Measurements from ENCODE around the gene COG3. TPM values are rescaled to one million over a fixed set of nuclear protein-coding genes. Genes with fewer than 3 reads are reported as not detected.

COG3 gene
- total RNA-seq, 4 donors from 2014 or later: 38.2 to 103 (median 58.5) TPM

GRCh38 chr13:45496942-45497341 is 32.2 kb downstream of the COG3 start:
- Histone ChIP-seq H3K9me3 (no peaks in the 10 kb centered on the region), H3K27me3 (no peaks in the 10 kb centered on the region), H3K36me3 (peaks cover 0 to 50% (median 21%) of the 10 kb centered on the region in 4 donors), H3K27ac (no peak overlapping the region), H3K4me3 (no peak overlapping the region), H3K4me1 (no peaks in the 10 kb centered on the region)
- WGBS, 2 donors (ENCODE audit: low coverage in 1 of 2): 85 to 86% methylated on average over 7 of the region's 7 CpGs
- DNase-seq: no peak
- intact Hi-C loops (cut with DNase I; ENCODE audit: low total_unique reads) (no loop called here), in situ Hi-C loops (cut with MboI; ENCODE audit: low pct_ligation_motif_present in 1 of 4, low pct_unique_long_range_greater_than_20kb in 1 of 4, low sequenced_read_pairs in 3 of 4) (loop anchor here in 2 of 4 donors (25.0 kb wide), 1 partner anchor 135 kb away; no protein-coding TSS in a partner anchor)
- TF ChIP-seq POLR2AphosphoS5 (IDR thresholded peaks at IDR 0.05) (no peak), POLR2A (IDR thresholded peaks at IDR 0.05) (no peak), EP300 (IDR thresholded peaks at IDR 0.05; ENCODE audit: low read depth) (no peak), CTCF (IDR thresholded peaks at IDR 0.05) (no peak)

- intact Hi-C loops (cut with DNase I; ENCODE audit: low total_unique reads) (no loop called here), in situ Hi-C loops (cut with MboI; ENCODE audit: low pct_ligation_motif_present in 1 of 4, low pct_unique_long_range_greater_than_20kb in 1 of 4, low sequenced_read_pairs in 3 of 4) (loop anchor here in 1 of 4 donors (25.0 kb wide), 1 partner anchor 487 kb away; no protein-coding TSS in a partner anchor)
- Histone ChIP-seq H3K4me1 (no peaks in the 10 kb centered on the region), H3K36me3 (peaks cover 0 to 54% (median 27%) of the 10 kb centered on the region in 4 donors), H3K27ac (no peak overlapping the region), H3K27me3 (no peaks in the 10 kb centered on the region), H3K9me3 (no peaks in the 10 kb centered on the region), H3K4me3 (no peak overlapping the region)
- TF ChIP-seq EP300 (IDR thresholded peaks at IDR 0.05; ENCODE audit: low read depth) (no peak), POLR2AphosphoS5 (IDR thresholded peaks at IDR 0.05) (no peak), POLR2A (IDR thresholded peaks at IDR 0.05) (no peak), CTCF (IDR thresholded peaks at IDR 0.05) (no peak)
- no peak for DNase-seq
- WGBS, 2 donors (ENCODE audit: low coverage in 1 of 2): 56 to 64% methylated on average over 3 to 4 of the region's 4 CpGs
Measured at GRCh38 chr13:45500492-45501174, 35.9 kb downstream of the COG3 start.

DNA sequence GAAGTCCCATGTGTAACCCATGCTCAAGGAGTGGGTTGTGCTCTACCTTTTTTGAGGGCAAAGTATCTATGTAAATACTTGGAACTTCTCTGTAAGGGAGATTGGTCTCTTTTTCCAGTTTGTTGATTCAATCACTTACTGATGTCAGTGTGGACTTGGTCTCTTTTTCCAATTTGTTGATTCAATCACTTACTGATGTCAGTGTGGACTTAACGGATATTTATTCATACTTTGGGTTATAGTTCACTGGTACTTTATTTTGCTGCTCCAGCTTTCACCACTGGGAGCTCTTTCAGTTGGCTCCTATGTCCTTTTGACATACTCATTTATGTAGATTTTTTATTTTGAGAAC is 36.4 kb downstream of the COG3 start:
- peaks cover 0 to 58% (median 26%) of the 10 kb centered on the region in 4 donors for H3K36me3 ChIP-seq
- H3K27me3 ChIP-seq: no peaks in the 10 kb centered on the region
- H3K9me3 ChIP-seq: no peaks in the 10 kb centered on the region
- intact Hi-C loops (cut with DNase I; ENCODE audit: low total_unique reads): no loop called here
- H3K27ac ChIP-seq: no peak overlapping the region
- no peaks in the 10 kb centered on the region for H3K4me1 ChIP-seq
- H3K4me3 ChIP-seq: no peak overlapping the region
- in situ Hi-C loops (cut with MboI; ENCODE audit: low pct_ligation_motif_present in 1 of 4, low pct_unique_long_range_greater_than_20kb in 1 of 4, low sequenced_read_pairs in 3 of 4): loop anchor here in 1 of 4 donors (25.0 kb wide), 1 partner anchor 486 kb away; no protein-coding TSS in a partner anchor
- WGBS, 2 donors (ENCODE audit: low coverage in 1 of 2): 76 to 83% methylated on average over 1 of the region's 1 CpG
- no peak for DNase-seq
- TF ChIP-seq POLR2AphosphoS5 (IDR thresholded peaks at IDR 0.05): no peak
- TF ChIP-seq CTCF (IDR thresholded peaks at IDR 0.05): no peak
- no peak for TF ChIP-seq POLR2A (IDR thresholded peaks at IDR 0.05)
- TF ChIP-seq EP300 (IDR thresholded peaks at IDR 0.05; ENCODE audit: low read depth): no peak

GRCh38 chr13:45503658-45504057 is 38.9 kb downstream of the COG3 start:
- no peaks in the 10 kb centered on the region for H3K9me3 ChIP-seq
- intact Hi-C loops (cut with DNase I; ENCODE audit: low total_unique reads) (no loop called here), in situ Hi-C loops (cut with MboI; ENCODE audit: low pct_ligation_motif_present in 1 of 4, low pct_unique_long_range_greater_than_20kb in 1 of 4, low sequenced_read_pairs in 3 of 4) (loop anchor here in 1 of 4 donors (25.0 kb wide), 1 partner anchor 484 kb away; no protein-coding TSS in a partner anchor)
- no peak overlapping the region for H3K4me3 ChIP-seq
- no peaks in the 10 kb centered on the region for H3K4me1 ChIP-seq
- TF ChIP-seq POLR2AphosphoS5 (IDR thresholded peaks at IDR 0.05): no peak
- no peak for TF ChIP-seq CTCF (IDR thresholded peaks at IDR 0.05)
- no peak for TF ChIP-seq POLR2A (IDR thresholded peaks at IDR 0.05)
- TF ChIP-seq EP300 (IDR thresholded peaks at IDR 0.05; ENCODE audit: low read depth): no peak
- H3K27me3 ChIP-seq: no peaks in the 10 kb centered on the region
- peaks cover 0 to 51% (median 24%) of the 10 kb centered on the region in 4 donors for H3K36me3 ChIP-seq
- no peak overlapping the region for H3K27ac ChIP-seq
- DNase-seq: no peak

Data from transverse colon (tissue), 4 donors.